HG02970 (cell line): ENCODE results near the gene MRPL58.
A peak's percentile ranks its signal among the peaks of the same experiment; 100 is the strongest.
"Not testable (repeated sequence)": the region's sequence is repeated elsewhere in the genome, so short reads cannot be mapped to it uniquely, and the experiment has no call there.

Experiments
- ATAC-seq: cut with Tn5 transposase; IDR thresholded peaks from one replicate; pipeline ENCODE4 v1.9.1; 2021; ENCODE audit warnings: mild to moderate bottlenecking, moderate library complexity, moderate number of reproducible peaks; ENCODE audit not compliant: unreplicated experiment, low FRiP score

Gene MRPL58

DNA sequence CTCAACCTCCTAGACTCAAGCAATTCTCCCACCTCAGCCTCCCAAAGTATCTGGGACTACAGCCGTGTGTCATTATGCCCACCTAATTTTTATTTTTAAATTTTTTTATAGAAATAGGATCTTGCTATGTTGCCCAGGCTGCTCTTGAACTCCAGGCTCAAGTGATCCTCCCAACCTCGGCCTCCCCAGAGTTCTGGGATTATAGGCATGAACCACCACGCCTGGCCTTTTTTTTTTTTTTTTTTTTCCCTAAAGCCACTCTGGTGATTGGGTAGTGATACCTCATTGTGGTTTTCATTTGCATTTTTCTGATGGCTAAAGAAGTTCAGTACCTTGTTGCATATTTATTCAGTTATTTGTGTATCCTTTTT, 26.3 kb upstream of the MRPL58 start:
- no peak for ATAC-seq

DNA sequence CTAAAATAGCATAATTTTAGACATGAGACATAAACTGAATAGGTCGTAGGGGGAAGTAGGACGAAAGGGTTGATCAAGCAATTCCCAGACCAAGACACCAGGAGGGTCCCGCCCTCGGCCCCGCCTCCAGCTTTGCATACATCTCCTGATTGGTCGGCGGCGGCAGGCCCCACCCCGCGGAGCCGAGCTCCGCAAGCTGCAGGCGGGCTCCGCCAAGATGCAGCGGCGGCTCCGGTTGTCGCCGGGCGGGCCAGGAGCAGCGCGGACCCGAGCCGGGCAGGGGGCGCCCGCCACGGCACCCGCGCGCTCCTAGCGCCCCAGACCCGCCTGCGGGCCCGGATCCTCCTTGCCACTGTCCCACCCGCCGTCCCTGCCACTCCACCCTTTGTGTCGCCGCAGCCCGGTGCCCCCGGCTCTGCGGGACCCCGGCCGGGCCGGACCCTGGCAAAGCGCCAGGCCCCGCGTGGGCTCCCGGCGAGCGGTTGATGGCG, 25.0 kb upstream of the MRPL58 start, which contains the start of gene CDR2L:
TSS of gene CDR2L (plus strand) at position 215 of the 491 bp plus-strand sequence. CDS start 412 bp downstream, outside the sequence.
- peak; percentile 89 for ATAC-seq

DNA sequence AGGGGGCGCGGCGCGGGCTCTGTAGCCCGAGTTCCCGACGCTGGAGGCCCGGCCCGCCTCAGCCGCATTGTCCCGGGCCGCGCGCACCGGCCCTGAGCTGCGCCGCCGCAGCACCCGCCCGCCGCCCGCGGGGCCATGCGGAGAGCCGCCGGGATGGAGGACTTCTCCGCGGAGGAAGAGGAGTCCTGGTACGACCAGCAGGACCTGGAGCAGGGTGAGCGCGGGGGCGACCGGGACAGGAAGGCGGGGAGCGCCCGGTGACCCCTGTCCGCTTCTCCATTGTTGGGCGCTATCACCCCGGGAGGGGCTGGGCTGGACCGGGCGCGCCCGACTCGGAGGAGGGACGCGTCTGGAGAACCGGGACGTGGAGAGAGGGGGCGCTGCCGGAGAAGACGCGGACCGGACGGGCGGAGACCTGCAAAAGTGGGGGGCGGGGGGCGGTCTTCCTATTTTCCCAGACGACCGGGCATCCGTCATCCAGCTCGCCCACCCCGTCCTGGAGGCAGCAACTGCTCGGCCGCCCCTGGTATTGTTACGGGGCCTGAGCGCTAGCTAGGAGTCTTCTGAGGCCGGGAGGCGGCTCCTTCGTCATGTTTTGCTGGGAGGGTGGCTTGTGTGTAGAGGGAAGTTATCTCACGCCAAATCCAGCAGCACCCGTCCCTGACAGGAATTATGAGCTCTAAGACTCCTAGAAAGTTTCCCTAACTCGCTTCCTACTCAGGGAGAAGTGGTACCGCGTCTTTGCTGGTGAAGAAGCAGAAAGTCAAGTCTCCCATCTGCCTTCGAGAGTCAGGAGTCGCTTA, 24.4 kb upstream of the MRPL58 start:
- peak; percentile 12 for ATAC-seq

DNA sequence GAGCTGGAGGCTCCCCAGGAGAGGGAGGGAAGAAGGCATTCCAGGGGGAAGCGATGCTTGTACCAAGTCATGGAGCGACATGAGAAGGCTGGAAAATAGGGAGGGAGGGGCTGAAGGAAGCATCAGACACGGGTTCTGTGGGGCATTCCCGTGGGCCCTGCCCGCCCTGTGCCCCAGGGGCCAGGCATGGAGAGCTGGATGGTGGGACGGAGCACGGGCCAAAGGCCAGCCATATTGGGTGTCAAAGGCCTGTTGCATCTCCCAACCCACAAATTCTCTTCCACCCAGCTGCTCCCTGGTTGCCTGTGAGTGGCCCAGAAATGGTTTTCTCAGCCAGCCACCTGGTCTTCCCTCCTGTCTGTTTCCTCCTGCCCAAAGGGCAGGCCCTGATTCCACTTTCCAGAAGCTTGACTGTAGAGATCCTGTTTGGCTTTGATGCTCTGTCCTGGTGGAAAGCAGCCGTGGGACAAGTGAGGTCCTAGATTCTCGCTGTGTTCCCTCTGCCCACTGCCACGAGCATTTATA, 21.8 kb upstream of the MRPL58 start:
- no peak for ATAC-seq

DNA sequence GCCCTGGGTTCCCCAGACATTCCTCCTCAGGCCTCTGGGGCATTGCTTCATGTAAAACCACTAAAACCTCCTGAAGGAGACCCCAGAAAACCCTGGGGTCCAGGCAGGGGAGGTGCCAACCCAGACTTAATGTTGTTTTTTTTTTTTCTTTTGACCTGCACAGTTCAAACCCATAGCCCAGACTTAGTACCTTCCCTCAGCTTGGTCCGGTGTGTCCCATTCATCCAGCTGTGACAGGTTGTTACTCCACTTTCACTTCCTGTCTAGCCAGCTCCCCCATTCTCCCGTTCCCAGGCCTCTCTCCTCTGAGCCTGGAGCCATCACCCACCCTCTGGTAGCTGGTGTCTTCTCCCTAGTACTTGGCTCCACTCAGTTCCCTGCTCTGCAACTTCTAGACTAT, 20.2 kb upstream of the MRPL58 start:
- no peak for ATAC-seq

DNA sequence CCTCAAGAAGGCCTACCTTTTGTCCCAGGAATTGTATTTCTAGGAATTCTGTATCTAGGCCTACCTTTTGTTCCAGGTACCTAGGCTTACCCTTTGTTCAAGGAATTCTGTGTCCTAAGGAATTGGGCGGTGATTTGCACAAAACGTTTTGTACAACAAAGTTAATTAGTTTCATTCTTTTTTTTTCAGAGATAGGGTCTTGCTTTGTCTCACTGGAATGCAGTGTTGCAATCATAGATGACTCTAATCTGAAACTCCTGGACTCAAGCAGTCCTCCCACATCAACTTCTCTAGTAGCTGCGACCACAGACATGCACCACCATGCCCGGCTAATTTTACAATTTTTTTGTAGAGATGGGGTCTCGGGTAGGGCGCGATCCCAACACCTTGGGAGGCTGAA, 18.0 kb upstream of the MRPL58 start:
- ATAC-seq = no peak

DNA sequence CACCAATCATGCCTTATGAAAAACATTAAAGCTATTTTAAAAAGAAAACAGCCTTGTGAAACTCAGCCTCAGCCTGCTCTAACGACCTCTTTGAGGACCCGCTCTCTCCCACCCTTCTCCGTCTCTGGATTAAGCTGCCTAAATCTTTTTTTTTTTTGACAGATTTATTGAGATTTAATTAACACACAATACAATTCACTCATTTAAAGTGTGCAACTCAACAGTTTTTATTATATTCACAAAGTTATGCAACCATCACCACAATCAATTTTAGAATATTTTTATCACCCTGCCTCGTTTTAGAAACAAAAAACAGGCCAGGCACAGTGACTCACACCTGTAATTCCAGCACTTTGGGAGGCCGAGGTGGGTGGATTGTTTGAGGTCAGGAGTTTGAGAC, 16.6 kb upstream of the MRPL58 start:
- no peak for ATAC-seq

DNA sequence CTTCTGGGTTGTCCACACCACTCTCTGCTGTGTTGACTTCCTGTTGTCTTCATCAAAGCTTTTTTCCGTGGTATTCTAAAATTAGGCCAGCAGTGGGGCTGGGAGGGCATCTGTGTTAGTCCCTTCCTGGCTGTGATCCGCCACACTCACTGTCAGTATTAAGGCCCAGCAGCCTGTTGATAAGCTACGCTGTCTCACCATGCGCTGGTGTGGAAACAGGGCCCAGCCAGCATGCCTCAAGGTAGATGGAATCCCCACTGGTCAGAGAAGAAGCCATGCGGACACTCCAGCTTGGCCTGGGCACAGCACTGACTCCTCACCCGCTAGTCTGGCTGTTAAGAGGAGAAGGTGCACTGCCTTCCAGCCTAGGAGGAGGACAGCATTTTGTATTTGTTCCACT, 13.7 kb upstream of the MRPL58 start:
- no peak for ATAC-seq

DNA sequence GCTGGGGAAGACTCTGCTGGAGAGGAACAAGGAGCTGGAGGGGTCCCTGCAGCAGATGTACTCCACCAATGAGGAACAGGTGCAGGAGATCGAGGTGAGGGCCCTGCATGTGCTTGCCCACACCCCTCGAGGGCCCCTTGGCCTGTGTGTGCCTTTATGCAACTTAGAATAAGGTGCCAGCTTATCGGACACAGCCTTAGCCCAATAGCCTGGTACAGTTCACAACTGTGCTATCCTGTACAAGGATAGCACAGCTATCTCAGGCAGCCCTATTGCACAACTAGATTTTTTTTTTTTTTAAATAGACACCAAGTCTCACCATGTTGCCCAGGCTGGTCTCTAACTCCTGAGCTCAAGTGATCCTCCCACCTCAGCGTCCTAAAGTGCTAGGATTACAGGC, 12.9 kb upstream of the MRPL58 start:
- ATAC-seq = no peak

DNA sequence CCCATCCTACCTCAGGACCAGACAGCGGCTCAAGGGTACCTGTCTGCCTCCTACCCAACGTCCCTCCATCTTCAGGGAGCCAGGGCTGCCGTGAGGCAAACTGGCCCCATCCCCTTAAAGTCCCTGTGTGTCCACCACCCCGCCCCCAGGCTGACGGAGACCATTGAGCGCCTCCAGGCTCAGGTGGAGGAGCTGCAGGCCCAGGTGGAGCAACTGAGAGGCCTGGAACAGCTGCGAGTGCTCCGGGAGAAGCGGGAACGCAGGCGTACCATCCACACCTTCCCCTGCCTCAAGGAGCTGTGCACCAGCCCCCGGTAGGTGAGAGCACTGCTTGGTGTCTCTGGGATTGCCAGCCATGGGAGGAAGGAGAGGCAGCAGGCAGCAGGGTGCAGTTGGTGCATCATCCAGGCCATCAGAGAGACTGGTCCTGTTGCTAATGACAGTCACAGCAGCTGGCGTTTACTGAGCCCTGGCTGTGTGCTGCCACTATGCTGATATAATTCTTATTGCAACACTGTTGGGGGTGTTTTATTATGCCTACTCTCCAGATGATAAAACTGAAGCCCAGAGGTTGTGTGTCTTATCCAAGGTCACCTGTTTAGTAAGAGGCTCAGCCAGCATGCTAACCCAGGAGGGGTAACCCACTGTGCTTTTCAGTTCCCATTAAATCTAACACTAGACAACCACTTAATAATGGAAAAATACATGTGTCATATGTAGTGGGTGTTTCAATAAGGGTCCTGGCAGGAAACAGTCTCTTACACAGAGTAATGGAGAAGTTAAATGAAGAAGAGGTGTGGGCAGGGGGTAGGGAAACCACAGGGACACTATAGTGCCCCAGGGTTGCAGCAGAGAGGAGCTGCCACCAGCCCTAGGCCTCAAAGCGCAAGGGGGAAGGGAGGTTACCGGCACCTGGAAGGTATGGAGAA, 10.3 kb upstream of the MRPL58 start:
- no peak for ATAC-seq

DNA sequence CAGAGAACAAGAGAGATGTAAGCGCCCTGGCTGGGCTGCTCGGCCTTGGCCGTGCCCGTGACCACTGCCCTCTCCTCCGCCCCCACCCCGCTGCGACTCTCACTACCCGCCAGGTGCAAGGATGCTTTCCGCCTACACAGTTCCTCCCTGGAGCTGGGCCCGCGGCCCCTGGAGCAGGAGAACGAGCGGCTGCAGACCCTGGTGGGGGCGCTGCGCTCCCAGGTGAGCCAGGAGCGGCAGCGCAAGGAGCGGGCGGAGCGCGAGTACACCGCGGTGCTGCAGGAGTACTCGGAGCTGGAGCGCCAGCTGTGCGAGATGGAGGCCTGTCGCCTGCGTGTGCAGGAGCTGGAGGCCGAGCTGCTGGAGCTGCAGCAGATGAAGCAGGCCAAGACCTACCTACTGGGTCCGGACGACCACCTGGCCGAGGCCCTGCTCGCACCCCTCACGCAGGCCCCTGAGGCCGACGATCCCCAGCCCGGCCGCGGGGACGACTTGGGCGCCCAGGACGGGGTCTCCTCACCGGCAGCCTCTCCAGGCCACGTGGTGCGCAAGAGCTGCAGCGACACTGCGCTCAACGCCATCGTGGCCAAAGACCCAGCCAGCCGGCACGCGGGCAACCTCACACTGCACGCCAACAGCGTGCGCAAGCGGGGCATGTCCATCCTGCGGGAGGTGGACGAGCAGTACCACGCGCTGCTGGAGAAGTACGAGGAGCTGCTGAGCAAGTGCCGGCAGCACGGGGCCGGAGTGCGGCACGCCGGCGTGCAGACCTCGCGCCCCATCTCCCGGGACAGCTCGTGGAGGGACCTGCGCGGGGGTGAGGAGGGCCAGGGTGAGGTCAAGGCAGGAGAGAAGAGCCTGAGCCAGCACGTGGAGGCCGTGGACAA, 9.2 kb upstream of the MRPL58 start:
- ATAC-seq = no peak

DNA sequence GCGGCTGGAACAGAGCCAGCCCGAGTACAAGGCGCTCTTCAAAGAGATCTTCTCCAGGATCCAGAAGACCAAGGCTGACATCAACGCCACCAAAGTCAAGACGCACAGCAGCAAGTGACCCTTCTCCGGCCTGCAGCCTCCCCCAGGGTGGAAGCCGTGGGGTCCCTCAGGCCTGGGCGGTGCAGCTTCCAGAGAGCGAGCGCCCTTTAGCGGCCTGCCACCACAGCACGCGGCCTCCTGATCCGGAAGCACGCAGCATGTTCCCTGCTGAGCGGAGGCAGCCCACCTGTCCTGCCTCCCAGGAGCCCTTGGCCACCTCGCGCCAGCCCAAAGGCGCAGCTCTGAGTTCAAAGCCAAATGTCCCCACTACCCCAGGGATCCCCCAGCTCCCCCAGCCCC, 8.5 kb upstream of the MRPL58 start:
- no peak for ATAC-seq

DNA sequence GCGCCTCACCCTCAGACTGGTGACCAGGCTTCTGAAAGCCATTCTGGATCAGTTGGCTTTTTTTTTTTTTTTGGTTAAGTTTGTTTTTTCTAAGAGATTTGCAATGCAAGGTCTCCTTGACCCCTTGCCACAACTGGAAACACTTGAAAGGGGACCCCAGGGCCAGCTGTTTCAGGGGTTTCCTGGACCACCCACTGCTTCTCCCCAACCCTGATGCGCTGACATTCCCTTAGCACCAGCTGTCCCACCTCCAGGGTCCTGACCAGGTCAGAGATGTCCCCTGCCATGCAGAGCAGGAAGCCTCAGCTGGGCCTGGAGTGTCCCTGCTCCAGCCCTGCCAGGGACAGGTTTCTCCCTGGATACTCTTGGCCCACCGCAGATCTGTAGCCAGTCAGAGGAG, 8.1 kb upstream of the MRPL58 start:
- ATAC-seq = no peak

DNA sequence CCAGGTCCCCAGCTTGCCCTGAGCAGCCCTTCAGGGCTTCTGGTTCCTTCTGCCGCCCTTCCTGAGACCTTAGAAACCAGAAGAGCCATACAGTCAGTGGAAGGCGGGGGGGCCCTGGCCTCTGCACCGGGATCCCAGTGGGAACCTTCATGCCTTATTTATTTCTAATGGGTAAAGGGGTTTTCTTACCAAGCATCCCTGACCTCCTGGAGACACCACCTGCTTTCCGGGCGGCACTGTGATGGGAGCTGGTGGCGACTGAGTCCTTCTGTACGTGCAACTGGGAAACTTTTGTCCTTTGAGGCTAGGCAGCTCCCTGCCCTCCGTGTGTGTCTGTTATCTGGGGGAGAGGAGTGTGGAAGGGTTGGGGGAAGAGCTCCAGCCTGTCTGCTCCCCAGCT, 7.2 kb upstream of the MRPL58 start:
- no peak for ATAC-seq

DNA sequence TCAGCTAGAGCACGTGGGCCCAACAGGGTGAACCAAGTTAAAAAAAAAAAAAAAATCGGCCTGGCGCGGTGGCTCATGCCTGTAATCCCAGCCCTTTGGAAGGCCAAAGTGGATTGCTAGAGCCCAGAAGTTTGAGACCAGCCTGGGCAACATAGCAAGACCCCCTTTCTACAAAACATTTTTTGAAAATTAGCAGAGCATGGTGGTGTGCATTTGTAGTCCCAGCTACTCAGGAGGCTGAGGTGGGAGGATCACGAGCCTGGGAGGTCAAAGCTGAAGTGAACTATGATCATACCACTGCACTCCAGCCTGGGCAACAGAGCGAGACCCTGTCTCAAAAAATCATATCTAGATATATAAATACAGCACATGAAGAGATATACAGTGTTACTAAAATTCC, 6.4 kb upstream of the MRPL58 start:
- ATAC-seq = not testable (repeated sequence)

DNA sequence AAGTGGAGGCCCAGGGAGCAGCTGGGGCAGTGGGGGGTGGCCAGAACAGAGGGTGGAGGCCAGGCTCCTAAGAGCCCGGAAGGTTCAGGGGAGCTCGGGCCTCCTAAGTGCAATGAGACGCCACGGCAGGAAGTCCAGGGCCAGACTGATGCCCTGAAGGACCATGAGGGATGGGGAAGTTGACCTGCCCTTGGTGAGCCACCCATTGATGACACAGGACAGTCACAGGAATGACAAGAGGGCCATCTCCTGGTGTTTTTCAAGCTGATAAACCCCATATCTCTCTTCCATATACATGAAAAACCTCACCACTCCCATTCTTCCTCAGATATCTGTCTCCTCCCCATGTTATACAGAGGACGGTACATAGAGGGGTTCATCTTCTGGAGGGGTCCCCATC, 5.8 kb upstream of the MRPL58 start:
- ATAC-seq = no peak

DNA sequence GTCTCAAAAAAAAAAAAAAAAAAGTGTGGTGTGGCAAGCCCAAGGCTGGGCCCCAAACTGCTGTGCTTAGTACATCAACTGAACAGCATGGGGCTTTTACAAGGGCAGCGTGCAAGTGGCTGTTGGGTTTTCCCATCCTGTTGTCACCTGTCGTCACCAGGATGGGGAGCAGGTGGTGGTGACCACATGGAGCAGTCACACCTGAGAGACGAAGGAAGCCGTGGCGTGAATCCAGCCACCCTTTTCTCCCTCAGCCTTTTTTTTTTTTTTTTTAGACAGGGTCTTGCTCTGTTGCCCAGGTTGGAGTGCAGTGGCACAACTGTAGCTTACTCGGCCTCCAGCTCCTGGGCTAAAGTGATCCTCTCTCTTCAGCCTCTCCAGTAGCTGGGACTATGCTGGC, 4.1 kb upstream of the MRPL58 start:
- no peak for ATAC-seq

DNA sequence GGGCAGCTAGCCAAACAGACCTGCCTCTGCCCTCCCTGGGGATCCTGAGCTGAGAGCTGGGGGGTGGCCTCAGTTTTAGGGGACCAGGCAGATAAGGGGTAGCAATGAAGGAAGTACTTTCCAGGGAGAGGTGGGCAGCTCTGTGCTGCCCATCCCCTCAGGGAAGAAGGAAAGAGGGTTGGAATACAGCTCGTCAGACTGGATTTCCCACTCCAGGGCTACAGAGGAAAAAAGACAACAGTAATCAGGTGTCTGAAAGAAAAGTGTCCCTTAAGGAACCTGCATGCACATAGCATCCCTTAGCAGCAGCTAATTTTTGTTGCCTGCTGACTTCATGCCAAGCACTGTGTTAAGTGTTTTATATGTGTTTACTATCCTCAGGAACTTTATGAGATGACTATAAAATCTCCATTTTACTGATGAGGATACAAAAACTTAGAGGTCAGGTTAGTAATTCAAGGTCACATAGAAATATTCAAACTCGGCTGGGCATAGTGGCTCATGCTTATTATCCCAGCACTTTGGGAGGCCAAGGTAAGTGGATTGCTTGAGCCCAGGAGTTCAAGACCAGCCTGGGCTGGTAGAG, 3.2 kb upstream of the MRPL58 start:
- no peak for ATAC-seq

DNA sequence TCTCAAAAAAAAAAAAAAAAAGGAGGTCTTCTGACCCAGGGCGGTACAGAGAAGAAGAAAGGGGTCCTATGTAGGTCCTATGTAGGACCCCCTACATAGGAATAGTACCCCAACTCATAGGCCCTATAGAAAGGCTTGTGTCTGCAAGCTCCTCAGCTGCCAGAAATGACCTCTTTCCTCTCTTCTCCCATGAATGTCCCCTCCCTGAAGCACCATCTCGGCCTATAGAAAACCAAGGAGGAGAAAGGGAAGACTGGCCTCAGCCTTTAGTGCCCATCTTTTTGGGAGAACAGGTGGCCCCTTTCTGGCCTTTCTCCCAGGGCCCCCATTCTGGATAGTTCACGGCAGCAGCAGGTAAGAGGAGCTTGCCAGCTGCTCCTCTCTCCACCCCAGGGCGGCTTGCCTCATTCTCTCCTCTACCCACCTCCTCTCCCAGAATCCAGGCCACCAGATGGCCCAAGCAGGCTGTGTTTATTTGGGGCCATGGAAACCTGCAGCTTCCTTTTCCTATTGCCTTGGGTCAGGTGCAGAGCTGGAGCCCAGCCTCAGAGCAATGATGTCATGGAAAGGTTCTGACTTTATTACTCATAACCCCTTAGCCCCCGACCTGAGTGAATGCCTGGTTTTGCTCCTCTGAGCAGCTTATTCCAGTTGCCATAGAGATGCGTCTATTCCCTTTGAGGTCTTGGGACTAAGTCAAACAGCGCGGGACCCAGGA, 1.6 kb upstream of the MRPL58 start:
- no peak for ATAC-seq
